ENCODE results near the gene CDK2.

The CDK2 gene

DNA sequence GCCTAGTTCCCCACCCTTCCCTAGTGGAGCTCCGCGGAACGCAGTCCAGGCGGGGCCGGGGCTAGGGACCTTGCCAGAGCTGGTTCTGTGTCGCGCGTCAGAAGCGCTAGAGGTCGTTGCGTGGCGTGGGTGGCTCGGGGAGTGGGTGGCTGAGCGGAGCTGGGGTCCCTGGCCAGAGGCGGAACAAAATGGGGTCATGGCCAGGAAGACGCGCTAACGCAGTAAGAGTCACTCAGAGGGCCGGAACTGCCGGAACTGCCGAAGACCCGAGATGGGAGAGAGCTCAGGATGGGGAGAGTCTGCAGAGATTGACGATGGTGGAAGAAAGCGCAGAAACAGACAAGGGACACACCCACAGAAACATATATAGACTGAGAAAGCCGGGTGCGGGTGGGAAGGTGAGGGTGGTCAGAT lies 30.9 kb upstream of the CDK2 start:
- FAIRE-seq (no peak), DNase-seq (ENCODE audit: insufficient read length, low spot score) (no peak)

DNA sequence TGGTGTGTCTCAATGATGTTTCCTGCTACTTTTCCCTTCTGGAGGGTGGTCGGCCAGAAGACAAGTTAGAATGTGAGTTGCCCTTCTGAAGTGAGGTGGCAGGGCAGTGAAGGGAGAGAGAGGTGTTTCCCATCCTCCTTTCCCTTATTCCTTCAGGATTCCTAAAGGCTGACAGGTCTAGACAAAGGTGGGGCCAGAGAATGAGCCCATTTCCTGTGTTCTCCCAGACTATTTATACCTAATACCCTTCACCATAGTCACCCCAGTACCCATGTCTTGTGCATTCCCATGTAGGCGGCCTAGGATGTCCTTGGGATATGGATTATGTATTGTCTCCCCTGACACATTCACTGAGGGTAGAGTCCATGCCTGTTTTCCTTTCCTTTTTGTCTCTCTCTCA lies 28.6 kb upstream of the CDK2 start:
- DNase-seq (ENCODE audit: insufficient read length, low spot score) (no peak), FAIRE-seq (no peak)

DNA sequence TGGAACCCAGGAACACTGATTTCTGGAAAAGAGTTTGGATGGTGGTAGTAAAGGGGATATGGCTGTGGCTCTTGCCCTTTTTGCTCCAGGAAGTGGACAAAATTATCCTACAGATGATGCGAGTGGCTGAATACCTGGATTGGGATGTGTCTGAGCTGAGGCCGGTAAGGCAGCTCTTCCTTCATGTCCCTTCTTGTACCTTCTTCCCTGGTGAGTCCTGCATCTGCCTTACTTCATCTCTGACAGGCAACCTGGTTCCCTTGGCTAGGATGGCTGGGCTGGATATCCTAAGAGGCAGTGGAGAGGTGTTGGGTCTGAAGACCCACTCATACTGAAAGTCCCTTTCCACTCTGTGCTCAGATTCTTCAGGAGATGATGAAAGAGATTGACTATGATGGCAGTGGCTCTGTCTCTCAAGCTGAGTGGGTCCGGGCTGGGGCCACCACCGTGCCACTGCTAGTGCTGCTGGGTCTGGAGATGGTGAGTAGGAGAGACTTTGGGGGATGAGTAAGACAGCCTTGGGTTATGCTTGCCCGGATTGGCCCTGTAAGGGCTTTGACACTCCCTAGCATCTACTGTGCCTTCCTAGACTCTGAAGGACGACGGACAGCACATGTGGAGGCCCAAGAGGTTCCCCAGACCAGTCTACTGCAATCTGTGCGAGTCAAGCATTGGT lies 27.7 kb upstream of the CDK2 start:
- FAIRE-seq (no peak), DNase-seq (ENCODE audit: insufficient read length, low spot score) (no peak)

DNA sequence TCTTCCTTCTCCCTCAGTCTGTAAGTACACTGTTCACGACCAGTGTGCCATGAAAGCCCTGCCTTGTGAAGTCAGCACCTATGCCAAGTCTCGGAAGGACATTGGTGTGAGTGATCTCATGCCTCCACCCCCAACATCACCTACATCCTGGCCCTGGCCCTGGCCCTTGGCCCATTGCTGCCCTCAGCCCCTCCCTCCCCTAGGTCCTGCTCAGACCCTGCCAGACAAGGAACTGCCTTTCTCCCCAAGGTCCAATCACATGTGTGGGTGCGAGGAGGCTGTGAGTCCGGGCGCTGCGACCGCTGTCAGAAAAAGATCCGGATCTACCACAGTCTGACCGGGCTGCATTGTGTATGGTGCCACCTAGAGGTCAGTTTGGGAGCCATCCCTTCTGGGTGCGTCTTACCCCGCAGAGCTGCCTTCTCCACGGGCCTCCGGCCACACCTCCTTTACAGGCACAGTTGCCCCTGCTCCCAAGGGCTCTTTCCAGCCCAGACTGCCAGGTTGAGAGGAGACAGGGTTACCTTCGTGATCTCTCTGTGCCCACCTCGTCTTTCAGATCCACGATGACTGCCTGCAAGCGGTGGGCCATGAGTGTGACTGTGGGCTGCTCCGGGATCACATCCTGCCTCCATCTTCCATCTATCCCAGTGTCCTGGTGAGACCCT lies 26.4 kb upstream of the CDK2 start:
- peak; percentile 82 for DNase-seq (ENCODE audit: insufficient read length, low spot score)
- peak; percentile 95 for FAIRE-seq

DNA sequence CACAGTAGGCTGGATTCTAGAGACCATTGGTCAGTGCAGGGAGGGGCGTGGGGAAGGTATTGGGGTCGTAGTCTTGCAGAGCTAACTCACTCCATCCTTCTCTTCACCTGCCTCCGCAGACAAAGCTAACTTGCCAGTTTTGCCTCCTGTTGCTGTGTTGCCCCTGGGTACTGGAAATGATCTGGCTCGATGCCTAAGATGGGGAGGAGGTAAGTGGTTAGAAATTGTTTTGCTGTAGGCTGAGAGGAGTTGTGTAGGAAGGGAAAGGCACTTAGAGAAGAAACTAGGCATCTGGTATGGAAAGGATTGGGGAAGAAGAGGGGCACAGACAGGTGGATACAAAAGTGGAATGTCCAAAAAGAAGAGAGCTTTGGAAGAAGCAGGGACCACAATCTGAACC lies 24.6 kb upstream of the CDK2 start:
- DNase-seq (ENCODE audit: insufficient read length, low spot score) (no peak), FAIRE-seq (no peak)

DNA sequence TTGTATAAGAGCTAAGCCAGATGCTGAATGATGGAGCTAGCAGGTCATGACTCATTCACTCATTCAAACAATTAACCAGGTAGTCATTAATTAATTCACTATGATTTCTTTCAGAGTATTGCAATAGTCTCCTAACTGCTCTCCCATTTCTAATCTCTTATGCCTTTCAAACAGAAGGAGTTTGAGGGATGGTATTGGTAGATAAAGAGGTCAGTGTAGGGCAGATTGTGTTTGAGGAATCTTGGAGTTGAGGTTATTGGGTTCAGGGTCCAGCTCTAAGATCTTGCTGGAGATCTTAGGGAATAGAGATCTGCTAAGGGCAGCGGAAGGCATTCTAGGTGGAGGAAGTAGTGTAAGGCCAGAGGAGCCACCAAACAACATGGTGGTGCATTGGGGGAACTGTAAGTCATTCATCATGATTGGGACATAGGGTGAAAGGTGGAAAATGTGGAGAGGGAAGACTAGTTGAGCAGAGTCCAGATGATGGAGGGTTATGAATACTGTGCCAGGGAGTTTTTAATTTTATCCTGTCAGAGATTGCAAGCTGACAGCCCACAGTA lies 24.0 kb upstream of the CDK2 start:
- no peak for DNase-seq (ENCODE audit: insufficient read length, low spot score)
- no peak for FAIRE-seq

DNA sequence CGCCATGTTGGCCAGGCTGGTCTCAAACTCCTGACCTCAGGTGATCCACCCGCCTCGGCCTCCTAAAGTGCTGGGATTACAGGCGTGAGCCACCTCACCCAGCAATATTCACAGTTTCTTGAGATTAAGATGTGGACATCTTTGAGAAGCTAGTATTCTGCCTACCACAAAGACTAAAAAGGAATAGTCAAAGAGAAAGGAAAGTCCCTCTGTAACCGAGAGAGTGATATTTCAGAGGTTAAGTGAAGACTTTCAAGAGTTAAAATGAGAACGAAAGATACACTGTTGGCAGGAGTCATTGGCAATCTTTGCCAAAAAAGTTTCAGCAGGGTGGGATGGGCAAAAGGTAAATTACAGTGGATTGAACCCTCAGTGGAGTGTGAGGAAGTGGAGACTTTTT lies 20.1 kb upstream of the CDK2 start:
- no peak for FAIRE-seq
- no peak for DNase-seq (ENCODE audit: insufficient read length, low spot score)

DNA sequence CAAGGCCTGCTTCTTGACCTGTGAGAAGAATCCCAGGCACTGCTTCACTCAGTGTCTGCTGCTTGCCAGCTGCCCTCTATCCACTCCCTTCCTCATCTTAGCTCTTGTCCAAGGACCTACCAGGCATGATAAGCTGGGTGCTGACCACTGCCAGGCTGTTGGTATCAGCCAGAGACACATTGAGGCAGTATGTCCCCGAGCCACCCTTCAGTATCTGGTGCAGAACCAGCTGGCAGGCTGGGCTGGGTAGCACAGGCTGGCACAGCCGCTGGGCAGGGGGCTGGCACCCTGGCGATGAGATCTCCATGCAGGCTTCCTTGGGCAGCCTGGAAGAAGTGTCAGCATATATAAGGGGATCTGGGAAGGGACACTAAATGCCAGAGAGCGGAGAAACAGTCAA lies 11.3 kb upstream of the CDK2 start:
- DNase-seq (ENCODE audit: insufficient read length, low spot score) (no peak), FAIRE-seq (no peak)

DNA sequence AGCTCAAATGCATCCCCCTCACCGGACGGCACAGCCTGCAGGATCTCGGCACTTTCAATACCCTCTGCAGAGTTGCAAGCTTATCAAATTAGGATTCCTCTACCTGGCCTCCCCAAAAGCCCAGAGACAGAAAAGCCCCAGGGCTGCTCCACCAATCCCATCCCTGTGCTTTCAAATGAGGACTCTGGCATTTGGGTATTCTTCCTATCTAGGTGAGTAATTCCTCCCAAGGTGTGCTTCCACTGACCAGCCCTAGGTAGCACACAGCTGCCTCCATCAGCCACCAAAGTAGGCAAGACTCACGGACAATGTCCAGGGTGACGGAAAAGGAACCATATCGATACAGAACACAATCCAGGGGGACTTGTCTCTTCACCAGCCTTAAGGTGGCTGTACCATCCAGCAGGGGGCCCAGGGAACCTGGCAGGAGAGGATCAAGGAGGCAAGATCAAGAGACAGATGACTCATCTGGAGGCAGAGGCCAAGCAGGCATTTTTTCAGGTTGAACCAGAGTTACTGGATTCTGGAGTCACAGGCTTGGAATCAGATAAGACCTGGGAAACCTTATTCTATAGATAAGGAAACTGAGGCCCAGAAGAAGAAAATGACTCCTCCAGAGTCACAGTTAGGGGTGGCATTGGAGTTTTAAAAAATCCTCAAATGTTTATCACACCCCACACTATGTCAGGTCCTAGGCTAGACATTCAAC lies 10.7 kb upstream of the CDK2 start:
- DNase-seq (ENCODE audit: insufficient read length, low spot score): no peak
- FAIRE-seq: no peak

DNA sequence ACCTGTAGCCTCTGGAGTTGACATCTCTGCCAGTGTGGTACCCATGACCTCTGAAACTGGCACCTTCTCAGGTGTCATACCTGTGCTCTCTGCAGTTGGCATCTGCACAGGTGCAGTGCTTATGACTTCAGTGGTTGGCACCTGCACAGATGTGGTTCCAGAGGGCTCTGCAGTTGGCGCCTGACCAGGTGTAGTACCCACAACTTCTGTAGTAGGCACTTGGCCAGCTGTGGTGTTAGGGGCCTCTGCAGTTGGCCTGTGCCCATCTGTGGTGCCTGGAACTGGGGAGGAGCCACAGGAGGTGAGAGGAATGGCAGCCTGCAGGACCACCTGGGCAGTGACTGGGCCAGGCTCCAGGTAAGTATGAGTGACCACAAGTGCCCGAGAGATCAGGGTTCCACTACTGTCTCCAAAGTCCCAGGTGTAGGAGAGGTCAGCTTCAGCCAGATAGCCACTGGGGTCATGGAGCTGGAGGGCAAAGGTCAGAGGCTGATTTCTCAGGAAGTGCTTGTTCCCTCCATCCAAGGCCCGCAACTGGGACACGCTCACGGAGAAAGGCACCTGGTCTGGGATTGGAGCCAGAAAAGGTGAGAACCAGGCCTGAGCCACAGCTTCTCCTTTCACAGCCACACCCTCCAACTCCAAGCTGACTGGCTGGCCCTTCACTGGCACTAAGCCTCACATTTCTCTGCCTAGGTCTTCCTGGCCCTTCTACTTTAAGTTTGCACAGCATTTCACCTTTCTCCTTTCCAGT lies 9.3 kb upstream of the CDK2 start:
- no peak for FAIRE-seq
- no peak for DNase-seq (ENCODE audit: insufficient read length, low spot score)

DNA sequence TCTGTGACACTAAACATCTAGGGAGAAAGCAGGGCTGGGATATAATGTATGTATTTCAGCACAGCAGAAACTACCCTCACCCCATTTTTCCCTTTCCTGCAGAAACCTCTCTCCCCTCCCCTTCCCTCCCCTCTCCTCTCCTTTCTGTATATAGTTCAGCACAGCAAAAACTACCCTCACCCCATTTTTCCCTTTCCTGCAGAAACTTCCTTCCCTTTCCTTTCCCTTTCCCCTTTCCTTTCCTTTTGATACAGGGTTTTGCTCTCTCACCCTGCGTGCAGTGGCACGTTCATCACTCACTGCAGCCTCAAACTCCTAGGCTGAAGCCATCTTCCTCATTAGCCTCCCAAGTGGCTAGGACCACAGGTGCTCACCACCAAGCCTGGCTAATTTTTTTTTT lies 2.9 kb upstream of the CDK2 start:
- FAIRE-seq (no peak), DNase-seq (ENCODE audit: insufficient read length, low spot score) (no peak)

DNA sequence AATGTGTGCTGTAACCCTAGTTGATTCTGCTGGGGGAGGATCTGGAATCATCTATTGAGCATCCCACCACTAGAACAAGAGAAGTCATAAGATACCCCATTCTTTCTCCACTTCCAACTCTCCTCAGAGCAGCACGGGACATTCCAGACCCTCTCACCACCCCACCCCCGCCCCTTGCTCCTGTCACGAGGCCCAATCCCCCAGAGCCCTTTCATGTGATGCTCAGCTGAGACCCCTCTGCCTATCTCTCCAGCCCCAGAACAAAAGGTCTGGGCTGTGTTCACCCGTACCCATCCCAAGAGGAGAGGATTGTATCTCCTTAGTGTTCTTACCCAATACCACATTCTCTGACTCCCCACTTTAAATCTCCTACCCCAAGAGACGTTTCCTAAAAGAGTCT lies 1.4 kb upstream of the CDK2 start:
- no peak for FAIRE-seq
- no peak for DNase-seq (ENCODE audit: insufficient read length, low spot score)

DNA sequence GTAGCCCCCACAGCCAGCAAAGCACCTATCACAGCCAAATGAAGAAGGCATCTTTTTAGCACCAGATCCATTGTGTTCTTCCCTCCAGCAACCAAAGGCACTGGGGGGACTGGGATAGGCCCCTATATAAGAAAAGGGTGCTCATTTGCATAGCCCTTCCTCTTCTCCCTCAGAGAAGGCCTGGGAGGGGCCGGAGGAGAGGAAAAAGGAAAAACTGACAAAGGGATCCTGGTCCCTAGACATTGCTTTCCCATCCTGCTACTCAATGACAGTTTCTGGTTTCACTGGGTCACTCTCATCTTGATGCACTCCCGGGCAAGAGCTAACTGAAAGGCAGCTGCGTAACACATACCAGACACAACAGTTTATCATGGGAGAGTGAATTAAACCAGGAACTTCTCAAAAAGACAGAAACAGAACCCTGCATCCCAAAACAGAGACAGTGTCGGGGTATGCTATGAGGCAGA lies 656 bp upstream of the CDK2 start, which contains the start of gene PMEL:
TSS of gene PMEL (minus strand) at position 102 of the 467 bp plus-strand sequence. CDS start at position 71, 31 bp downstream.
- FAIRE-seq: no peak
- no peak for DNase-seq (ENCODE audit: insufficient read length, low spot score)

DNA sequence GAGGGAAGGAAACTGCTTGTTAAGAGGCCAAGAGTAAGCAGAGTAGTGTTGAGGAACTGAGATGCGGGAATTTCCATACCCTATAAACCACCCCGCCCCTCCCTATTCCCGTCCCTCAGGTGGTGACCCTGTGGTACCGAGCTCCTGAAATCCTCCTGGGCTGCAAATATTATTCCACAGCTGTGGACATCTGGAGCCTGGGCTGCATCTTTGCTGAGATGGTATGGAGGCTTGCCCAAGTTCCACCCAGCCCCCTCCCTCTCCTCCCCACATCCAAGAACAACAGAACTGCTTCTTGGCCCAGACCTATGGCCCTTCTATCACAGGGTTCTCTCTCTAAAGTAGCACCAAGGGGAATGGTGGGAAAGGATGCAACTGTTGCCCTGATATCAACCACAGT lies 2.7 kb downstream of the CDK2 start:
- FAIRE-seq (no peak), DNase-seq (ENCODE audit: insufficient read length, low spot score) (no peak)

DNA sequence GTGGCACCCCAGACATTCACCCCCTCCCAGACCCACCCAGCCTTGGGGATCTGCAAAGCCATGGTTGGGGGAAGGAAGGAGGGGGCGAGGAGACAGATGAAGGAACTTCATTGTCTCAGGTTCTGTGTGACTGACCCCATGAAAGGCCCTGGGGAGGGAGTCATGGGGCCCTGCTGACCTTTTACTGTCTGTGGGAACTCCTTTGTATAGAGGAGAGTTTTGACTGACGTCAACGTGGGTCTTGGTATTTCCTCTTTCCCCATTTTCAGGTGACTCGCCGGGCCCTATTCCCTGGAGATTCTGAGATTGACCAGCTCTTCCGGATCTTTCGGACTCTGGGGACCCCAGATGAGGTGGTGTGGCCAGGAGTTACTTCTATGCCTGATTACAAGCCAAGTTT lies 4.1 kb downstream of the CDK2 start:
- FAIRE-seq (no peak), DNase-seq (ENCODE audit: insufficient read length, low spot score) (no peak)

DNA sequence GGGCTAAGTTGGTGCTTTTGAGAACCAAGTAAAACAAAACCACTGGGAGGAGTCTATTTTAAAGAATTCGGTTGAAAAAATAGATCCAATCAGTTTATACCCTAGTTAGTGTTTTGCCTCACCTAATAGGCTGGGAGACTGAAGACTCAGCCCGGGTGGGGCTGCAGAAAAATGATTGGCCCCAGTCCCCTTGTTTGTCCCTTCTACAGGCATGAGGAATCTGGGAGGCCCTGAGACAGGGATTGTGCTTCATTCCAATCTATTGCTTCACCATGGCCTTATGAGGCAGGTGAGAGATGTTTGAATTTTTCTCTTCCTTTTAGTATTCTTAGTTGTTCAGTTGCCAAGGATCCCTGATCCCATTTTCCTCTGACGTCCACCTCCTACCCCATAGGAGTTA lies 5.4 kb downstream of the CDK2 start:
- no peak for DNase-seq (ENCODE audit: insufficient read length, low spot score)
- no peak for FAIRE-seq

DNA sequence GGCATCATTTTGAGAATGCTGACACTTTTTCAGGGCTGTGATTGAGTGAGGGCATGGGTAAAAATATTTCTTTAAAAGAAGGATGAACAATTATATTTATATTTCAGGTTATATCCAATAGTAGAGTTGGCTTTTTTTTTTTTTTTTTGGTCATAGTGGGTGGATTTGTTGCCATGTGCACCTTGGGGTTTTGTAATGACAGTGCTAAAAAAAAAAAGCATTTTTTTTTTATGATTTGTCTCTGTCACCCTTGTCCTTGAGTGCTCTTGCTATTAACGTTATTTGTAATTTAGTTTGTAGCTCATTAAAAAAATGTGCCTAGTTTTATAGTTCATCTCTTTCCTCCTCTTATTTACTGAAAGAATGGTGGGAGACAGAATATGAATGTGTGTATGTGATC lies 5.8 kb downstream of the CDK2 start:
- no peak for FAIRE-seq
- no peak for DNase-seq (ENCODE audit: insufficient read length, low spot score)

DNA sequence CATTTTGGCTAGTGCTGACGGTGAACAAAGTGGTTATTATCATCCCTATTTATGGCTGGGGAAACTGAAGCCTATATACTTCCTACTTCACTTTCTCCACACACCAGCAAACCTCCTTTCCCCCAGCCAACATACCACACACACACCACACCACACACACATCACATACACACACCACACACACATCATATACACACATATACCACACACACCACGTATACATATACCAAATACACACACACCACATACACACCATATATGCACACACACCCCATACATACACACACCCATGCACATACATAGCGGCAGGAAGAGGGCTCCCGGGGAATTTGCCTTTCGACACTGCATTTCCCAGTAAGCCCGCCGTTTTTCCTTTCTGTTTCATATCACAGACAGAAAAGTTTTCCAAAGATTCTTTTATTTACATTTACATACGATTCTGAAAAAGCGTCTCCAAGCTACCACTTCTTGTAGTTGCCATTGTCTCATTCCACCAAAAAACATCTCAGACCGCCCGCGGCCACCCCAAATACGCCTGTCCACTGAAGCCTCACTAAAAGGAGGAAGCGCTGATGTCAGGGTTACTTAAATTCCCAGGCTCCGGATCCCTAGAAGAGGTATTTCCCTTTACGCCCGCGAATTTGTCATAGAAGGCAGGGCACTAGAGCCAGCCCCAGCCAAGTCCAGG lies 6.4 kb downstream of the CDK2 start:
- no peak for DNase-seq (ENCODE audit: insufficient read length, low spot score)
- FAIRE-seq: peak; percentile 70

DNA sequence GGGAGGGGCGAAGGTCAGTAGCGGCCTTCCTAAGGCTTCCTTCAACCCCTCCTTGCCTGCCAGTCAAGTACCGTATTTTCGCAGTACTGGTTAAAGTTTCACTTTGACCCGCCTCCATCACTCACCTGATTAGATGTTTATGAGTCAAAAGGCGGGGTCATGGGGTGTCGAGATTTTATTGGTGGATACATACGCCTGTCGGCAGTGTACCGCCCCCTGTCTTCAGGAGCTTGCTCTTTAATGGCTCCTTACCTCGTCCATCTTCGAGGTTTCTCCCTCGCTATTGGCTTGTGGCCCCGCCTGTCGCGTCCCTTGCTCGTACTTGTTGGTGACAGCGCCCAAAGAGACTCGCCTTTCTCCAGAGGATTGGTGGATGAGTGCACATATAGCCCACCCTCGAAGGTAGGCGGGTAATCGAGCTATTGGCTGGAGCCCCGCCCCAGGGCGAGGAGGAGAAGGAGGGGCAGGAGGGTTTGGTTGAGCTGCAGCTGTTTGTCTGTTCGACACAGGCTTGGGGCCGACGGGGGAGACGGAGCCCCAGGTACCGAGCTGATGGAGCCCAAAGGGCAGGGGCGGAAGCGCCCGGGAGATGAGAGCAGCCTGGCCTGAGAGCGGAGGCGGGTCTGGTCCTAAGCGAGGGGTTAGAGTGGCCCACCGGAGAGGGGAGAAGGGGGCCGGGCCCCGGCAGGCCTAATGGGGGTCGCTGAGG lies 7.1 kb downstream of the CDK2 start, which contains the start of gene RAB5B:
TSS of gene RAB5B (plus strand) at position 480 of the 709 bp plus-strand sequence. CDS start 12,883 bp downstream, outside the sequence.
- FAIRE-seq (peak; percentile 100), DNase-seq (ENCODE audit: insufficient read length, low spot score) (peak; percentile 87)
